HG03378 (cell line): ENCODE results near the gene LONP1.
"Not testable (repeated sequence)": the region's sequence is repeated elsewhere in the genome, so short reads cannot be mapped to it uniquely, and the experiment has no call there.

Source experiments
- ATAC-seq: cut with Tn5 transposase; IDR thresholded peaks from one replicate; pipeline ENCODE4 v1.9.1; 2021; ENCODE audit warnings: mild to moderate bottlenecking, moderate library complexity; ENCODE audit not compliant: unreplicated experiment

Gene LONP1

GRCh38 chr19:5714816-5715215 is 5.1 kb downstream of the LONP1 start:
- ATAC-seq, result no peak

- ATAC-seq, result no peak
These were observed 6.7 kb downstream of the LONP1 start for GRCh38 chr19:5713228-5713627.

- no peak for ATAC-seq
These were observed 8.2 kb downstream of the LONP1 start for GRCh38 chr19:5711713-5712161.

GRCh38 chr19:5711025-5711424 is 8.9 kb downstream of the LONP1 start:
- no peak for ATAC-seq

GRCh38 chr19:5707576-5708575 is 12.1 kb downstream of the LONP1 start:
- no peak for ATAC-seq

GRCh38 chr19:5706876-5707573 is 12.9 kb downstream of the LONP1 start:
- no peak for ATAC-seq

- ATAC-seq, result no peak
These were observed 14.4 kb downstream of the LONP1 start for GRCh38 chr19:5705552-5705951.

GRCh38 chr19:5703819-5704818 is 15.8 kb downstream of the LONP1 start:
- no peak for ATAC-seq

- not testable (repeated sequence) for ATAC-seq
These were observed 17.9 kb downstream of the LONP1 start for GRCh38 chr19:5702053-5702410.

GRCh38 chr19:5700455-5701092 is 19.4 kb downstream of the LONP1 start:
- ATAC-seq, result no peak

- ATAC-seq, result no peak
These were observed 21.1 kb downstream of the LONP1 start for GRCh38 chr19:5698635-5699422.

- ATAC-seq, result no peak
These were observed 21.9 kb downstream of the LONP1 start for GRCh38 chr19:5697890-5698634.

GRCh38 chr19:5697022-5697889 is 22.7 kb downstream of the LONP1 start:
- ATAC-seq, result no peak

GRCh38 chr19:5696196-5697021 is 23.5 kb downstream of the LONP1 start:
- no peak for ATAC-seq

- no peak for ATAC-seq
These were observed 24.2 kb downstream of the LONP1 start for GRCh38 chr19:5695649-5696195.

GRCh38 chr19:5694956-5695648 is 24.8 kb downstream of the LONP1 start:
- ATAC-seq, result no peak
